Measurements from ENCODE around the gene FAM180A.

GRCh38 chr7:135712182-135712782 is 36.3 kb downstream of the FAM180A start:
- no peak for TF ChIP-seq EP300 (IDR thresholded peaks at IDR 0.05; ENCODE audit: borderline replicate concordance in 1 of 2, low read depth in 2 of 2, low read length in 2 of 2)
- no peak for TF ChIP-seq TAF1 (IDR thresholded peaks at IDR 0.05; ENCODE audit: low read depth, low read length)
- TF ChIP-seq, protein P1, sequence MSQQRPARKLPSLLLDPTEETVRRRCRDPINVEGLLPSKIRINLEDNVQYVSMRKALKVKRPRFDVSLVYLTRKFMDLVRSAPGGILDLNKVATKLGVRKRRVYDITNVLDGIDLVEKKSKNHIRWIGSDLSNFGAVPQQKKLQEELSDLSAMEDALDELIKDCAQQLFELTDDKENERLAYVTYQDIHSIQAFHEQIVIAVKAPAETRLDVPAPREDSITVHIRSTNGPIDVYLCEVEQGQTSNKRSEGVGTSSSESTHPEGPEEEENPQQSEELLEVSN (IDR thresholded peaks at IDR 0.05), result no peak
